SKM-1 treated with dmso at 0.1 percent for 144 hours (cell line): ENCODE data around the gene HMGXB3.

ENCODE experiments used
- DNase-seq: peaks from one replicate; lab custom pipeline; 2025; ENCODE audit not compliant: unreplicated experiment; lab: John Stamatoyannopoulos, UW

The HMGXB3 gene

GRCh38 chr5:149988126-149988525 is 12.4 kb upstream of the HMGXB3 start:
- DNase-seq, result no peak

- DNase-seq, result peak; percentile 69
These were observed 9.8 kb upstream of the HMGXB3 start for GRCh38 chr5:149990518-149991376.

GRCh38 chr5:149993471-149993870 is 7.1 kb upstream of the HMGXB3 start:
- DNase-seq, result no peak

- no peak for DNase-seq
These were observed 4.9 kb upstream of the HMGXB3 start for GRCh38 chr5:149995385-149996204.

GRCh38 chr5:149996205-149996890 is 4.2 kb upstream of the HMGXB3 start:
- DNase-seq, result no peak

- no peak for DNase-seq
These were observed 2.3 kb upstream of the HMGXB3 start for GRCh38 chr5:149998281-149998680.

- DNase-seq, result no peak
These were observed 1.2 kb upstream of the HMGXB3 start for GRCh38 chr5:149999359-149999758.

- no peak for DNase-seq
These were observed 678 bp upstream of the HMGXB3 start for GRCh38 chr5:149999866-150000255.

GRCh38 chr5:150000990-150001659 is 586 bp downstream of the HMGXB3 start:
- peak; percentile 20 for DNase-seq

GRCh38 chr5:150001660-150002486 is 1.3 kb downstream of the HMGXB3 start:
- DNase-seq, result peak; percentile 91

GRCh38 chr5:150006318-150006717 is 5.8 kb downstream of the HMGXB3 start:
- DNase-seq, result no peak

GRCh38 chr5:150007050-150007449 is 6.5 kb downstream of the HMGXB3 start:
- no peak for DNase-seq

- no peak for DNase-seq
These were observed 9.3 kb downstream of the HMGXB3 start for GRCh38 chr5:150009671-150010387.

GRCh38 chr5:150013931-150014330 is 13.4 kb downstream of the HMGXB3 start:
- no peak for DNase-seq

- DNase-seq, result no peak
These were observed 13.9 kb downstream of the HMGXB3 start for GRCh38 chr5:150014456-150014855.

- no peak for DNase-seq
These were observed 14.9 kb downstream of the HMGXB3 start for GRCh38 chr5:150015415-150015814.

GRCh38 chr5:150016537-150016936 is 16.0 kb downstream of the HMGXB3 start:
- DNase-seq, result no peak

- no peak for DNase-seq
These were observed 16.9 kb downstream of the HMGXB3 start for GRCh38 chr5:150017226-150018005.

- DNase-seq, result no peak
These were observed 19.7 kb downstream of the HMGXB3 start for GRCh38 chr5:150020249-150020648.
